GM13976 (cell line): ENCODE data around the gene KMT5B.

Experiments
- DNase-seq: peaks from one replicate; pipeline ENCODE4 v3.0.0; 2012; ENCODE audit warnings: low spot score
- in situ Hi-C: fragments of 300-500 bp; cut with MboI; formaldehyde crosslinking; loops from one replicate; pipeline ENCODE4 v1.12.0; 2022; ENCODE audit warnings: low sequenced_read_pairs, mixed read lengths, inconsistent platforms; ENCODE audit not compliant: unreplicated experiment
- TF ChIP-seq, protein P1 (sequence below): IDR thresholded peaks from 2 replicates; pipeline ENCODE4 v1.5.1; 2012; ENCODE audit warnings: borderline replicate concordance, mild to moderate bottlenecking; ENCODE audit not compliant: insufficient read depth; ENCODE audit errors: extremely low read depth, missing control alignments, control extremely low read depth

KMT5B gene

DNA sequence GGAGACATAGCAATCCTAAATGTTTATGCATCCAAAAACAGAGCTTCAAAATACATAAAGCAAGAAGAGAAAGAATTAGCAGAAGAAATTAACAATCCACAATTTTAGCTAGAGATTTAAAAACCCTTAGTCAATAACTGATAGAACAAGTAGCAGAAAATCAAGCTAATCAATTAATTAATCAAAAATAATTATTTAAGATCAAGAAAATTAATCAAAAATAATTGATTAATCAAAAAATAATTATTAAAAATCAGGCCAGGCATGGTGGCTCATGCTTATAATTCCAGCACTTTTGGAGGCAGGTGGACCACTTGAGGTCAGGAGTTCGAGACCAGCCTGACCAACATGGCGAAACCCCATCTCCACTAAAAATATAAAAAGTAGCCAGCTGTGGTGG lies 29.5 kb upstream of the KMT5B start:
- DNase-seq, result no peak
- in situ Hi-C loops, result no loop called here
- TF ChIP-seq, protein P1, sequence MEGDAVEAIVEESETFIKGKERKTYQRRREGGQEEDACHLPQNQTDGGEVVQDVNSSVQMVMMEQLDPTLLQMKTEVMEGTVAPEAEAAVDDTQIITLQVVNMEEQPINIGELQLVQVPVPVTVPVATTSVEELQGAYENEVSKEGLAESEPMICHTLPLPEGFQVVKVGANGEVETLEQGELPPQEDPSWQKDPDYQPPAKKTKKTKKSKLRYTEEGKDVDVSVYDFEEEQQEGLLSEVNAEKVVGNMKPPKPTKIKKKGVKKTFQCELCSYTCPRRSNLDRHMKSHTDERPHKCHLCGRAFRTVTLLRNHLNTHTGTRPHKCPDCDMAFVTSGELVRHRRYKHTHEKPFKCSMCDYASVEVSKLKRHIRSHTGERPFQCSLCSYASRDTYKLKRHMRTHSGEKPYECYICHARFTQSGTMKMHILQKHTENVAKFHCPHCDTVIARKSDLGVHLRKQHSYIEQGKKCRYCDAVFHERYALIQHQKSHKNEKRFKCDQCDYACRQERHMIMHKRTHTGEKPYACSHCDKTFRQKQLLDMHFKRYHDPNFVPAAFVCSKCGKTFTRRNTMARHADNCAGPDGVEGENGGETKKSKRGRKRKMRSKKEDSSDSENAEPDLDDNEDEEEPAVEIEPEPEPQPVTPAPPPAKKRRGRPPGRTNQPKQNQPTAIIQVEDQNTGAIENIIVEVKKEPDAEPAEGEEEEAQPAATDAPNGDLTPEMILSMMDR, result no peak

DNA sequence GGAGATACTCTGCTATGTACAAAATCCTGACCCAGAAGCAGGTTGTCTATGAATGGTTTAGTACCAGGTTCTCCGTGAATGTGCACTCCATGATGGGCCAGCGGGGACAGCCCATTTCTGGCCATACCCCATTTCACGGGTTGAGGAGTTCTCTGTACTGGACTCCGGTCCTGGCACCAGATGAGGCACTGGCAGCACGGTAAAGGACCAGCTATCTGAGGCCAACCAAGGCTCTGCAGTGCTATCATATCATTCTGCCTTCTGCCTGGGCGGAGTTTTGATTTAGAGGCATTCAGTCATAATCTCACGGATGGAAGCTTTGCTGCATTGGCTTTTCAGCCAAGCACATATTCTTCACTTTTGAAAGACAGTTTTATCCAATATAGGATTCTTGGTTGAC lies 18.5 kb upstream of the KMT5B start:
- TF ChIP-seq, protein P1, result no peak
- DNase-seq, result no peak
- in situ Hi-C loops, result no loop called here

DNA sequence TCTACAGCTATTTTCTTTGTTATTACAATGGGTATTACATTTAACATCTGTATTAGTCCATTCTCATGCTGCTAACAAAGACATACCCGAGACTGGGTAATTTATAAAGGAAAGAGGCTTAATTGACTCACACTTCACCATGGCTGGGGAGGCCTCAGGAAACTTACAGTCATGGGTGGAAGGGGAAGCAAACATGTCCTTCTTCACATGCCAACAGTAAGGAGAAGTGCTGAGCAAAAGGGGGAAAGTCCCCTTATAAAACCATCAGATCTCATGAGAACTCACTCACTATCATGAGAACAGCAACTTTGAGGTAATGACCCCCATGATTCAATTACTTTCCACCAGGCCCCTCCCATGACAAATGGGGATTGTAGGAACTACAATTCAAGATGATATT lies 16.5 kb upstream of the KMT5B start:
- DNase-seq, result no peak
- in situ Hi-C loops, result no loop called here
- TF ChIP-seq, protein P1, result no peak

DNA sequence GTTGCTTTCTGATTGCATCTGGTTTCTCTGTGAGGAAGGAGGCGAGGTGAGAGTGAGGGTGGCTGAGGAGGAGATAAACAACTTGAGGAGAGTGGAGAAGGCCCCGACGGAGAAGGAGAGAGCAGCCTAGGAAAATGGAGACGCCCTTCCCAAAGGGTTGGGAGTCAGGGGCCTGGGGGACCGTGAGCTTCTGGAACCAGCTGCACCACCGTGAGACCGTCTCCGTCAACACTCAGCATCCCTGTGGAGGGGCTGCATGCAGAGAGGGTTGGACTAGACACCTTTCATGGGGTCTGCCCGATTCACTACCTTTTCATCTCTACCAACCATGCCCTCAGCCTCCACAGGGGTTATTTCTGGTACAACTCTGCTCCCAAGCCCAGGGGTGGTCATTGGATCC lies 13.3 kb upstream of the KMT5B start:
- in situ Hi-C loops, result no loop called here
- DNase-seq, result no peak
- TF ChIP-seq, protein P1, result no peak

DNA sequence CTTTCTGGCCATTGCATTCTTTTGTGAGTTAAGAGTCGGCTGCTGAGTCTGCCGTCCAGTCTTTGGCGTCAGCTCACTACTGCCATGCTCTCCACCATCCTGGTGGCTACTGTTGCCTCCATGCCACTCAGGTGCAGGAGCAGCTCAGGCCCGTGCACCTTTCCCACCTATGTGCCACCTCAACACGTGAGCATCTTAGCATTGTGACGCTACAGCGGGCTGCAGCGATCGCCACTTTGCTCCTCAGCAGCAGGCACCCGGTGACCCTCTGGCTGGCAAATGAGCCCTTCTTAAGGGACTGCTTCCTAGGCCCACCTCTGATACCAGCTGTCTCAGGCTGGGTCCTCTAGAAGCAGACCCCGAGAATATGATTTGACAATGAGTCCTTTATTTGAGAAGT lies 11.5 kb upstream of the KMT5B start:
- TF ChIP-seq, protein P1, result no peak
- in situ Hi-C loops, result no loop called here

DNA sequence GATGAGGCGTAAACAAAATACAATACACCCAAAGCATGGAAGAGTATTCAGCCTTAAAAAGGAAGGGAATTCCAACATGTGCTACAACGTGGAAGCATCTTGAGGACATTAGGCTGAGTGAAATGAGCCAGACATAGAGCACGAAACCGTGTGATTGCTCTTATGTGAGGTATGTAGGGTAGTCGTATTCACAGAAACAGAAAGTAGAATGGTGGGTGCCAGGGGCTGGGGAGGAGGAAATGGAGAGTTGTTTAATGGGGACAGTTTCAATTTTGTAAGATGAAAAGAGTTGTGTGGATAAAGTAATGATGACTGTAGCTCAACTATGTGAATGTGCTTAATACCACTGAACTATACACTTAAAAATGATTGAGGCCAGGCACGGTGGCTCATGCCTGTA lies 10.2 kb upstream of the KMT5B start:
- TF ChIP-seq, protein P1, result no peak
- in situ Hi-C loops, result no loop called here
- no peak for DNase-seq

More for the DNA sequence above, 11.5 kb upstream of the KMT5B start:
- DNase-seq, result no peak

DNA sequence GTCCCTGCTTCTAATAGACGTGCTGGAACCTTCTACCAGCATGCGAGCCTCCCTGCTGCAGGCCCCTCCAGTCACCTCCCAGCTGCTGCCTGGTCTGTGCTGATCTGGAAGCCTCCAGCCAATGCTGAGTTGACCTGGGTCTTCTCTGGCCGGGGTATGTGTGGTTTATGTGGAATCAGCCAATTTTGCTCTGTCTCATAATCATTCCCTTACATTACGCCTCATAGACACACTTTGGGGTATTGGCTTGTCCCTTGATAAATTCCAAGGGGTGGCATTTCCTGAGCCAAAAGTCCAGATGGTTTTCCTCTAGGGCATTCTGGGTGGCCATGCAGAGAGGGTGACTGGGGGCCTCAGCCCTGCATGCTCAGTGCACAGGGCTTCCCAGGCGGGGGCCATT lies 8.3 kb upstream of the KMT5B start:
- TF ChIP-seq, protein P1, result no peak
- no peak for DNase-seq
- in situ Hi-C loops, result no loop called here
